C4-2B (cell line): ENCODE data around the gene ZNF613.

Experiments
- H3K27ac ChIP-seq: fragments of 450-650 bp; 2 replicates; pipeline ENCODE4 v1.5.1; 2017
- ZFX ChIP-seq: fragments of 450-650 bp; IDR thresholded peaks from 2 replicates; pipeline ENCODE4 v1.6.1; 2017
- TF ChIP-seq, protein P1 (sequence below): fragments of 450-650 bp; conservative IDR thresholded peaks from 2 replicates; pipeline ENCODE4 v1.5.1; 2017; ENCODE audit warnings: mild to moderate bottlenecking

Gene ZNF613

DNA sequence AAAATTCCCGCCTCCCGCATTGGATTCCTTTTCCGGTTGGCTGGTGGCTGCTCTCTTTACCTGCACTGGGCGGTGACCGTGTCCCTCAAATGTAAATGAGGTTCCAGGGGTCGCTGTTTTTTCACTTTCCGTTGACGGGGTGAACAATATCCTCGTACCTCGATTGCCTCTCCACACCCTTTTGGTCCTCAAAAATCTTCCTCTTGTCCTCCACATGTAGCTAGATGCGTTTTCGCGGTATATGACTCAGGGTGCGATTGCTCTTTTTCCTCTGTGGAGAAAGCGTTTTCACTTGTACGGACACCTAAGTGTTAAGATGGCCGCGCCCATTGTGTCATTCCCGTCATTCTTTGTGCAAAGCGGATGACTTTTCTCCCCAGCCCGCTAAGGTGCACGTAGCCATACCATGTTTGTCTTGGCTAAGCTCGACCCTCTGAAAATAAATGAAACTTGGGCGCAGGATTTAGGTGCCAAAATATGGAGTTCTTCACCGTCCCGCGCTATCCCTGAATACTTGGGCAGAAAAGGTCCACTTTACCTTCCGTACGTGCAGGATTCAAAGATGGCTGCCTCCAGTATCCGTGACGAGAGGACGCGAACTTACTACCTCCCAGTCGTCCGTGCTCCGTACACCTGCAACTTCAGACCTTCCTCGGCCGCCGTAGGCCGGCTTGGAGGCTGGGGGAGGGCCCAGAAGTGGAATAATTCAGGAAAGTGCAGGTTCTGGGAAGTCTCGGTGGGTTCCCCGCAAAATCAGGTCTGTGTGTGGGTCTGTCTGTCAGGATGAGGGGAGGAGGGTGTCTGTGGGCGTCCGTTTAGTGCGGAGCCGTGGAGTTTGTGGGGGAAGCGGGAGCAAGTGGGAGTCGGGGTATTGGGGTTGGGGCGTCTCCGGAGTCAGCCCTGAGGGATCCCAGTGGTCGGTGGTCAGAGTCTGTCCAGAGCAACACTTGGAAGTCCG, at the start of gene ZNF613:
Gene ZNF613, plus strand, starts transcription at position 689 of the 958 bp plus-strand sequence. CDS start 8,749 bp downstream, outside the sequence.
- TF ChIP-seq, protein P1, sequence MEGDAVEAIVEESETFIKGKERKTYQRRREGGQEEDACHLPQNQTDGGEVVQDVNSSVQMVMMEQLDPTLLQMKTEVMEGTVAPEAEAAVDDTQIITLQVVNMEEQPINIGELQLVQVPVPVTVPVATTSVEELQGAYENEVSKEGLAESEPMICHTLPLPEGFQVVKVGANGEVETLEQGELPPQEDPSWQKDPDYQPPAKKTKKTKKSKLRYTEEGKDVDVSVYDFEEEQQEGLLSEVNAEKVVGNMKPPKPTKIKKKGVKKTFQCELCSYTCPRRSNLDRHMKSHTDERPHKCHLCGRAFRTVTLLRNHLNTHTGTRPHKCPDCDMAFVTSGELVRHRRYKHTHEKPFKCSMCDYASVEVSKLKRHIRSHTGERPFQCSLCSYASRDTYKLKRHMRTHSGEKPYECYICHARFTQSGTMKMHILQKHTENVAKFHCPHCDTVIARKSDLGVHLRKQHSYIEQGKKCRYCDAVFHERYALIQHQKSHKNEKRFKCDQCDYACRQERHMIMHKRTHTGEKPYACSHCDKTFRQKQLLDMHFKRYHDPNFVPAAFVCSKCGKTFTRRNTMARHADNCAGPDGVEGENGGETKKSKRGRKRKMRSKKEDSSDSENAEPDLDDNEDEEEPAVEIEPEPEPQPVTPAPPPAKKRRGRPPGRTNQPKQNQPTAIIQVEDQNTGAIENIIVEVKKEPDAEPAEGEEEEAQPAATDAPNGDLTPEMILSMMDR = peak; percentile 41
- no peak for TF ChIP-seq ZFX

DNA sequence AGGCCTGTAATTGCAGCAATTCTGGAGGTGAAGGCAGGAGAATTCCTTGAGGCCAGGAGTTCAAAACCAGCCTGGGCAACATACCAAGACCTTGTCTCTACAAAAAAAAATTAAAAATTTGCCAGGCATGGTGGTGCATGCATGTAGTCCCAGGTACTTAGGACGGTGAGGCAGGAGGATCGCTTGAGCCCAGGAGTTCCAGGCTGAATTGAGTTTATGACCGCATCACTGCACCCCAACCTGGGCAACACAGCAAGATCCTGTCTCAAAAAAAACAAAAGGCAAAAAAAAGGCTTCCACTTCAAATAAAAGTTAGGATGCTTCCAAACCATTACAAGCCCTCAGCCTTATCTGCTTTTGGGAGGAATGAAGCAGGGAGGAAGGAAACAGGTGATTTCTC, 44.8 kb upstream of the ZNF613 start:
- no peak overlapping the region for H3K27ac ChIP-seq
- TF ChIP-seq, protein P1 = no peak
- no peak for TF ChIP-seq ZFX

More for the DNA sequence above, at the start of gene ZNF613:
- H3K27ac ChIP-seq = peak within 1 kb of the TSS; percentile 80

DNA sequence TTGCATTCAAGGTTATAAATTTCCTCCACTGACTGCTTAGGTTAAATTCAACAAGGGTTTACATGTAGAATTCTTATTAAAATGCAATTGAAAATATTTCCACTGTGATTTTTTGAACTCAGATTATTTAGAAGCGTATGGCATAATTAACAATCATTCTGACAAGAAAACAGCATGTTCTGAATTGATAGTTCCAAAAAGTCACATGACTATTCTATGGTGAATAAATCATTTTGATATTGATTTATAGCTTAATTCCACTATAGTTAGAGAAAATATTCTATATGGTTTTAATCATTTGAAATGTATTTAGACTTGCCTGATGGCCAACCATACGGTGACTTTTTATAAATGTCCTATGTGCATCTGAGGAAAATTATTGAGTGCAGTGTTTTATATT, 42.6 kb upstream of the ZNF613 start:
- no peak overlapping the region for H3K27ac ChIP-seq

DNA sequence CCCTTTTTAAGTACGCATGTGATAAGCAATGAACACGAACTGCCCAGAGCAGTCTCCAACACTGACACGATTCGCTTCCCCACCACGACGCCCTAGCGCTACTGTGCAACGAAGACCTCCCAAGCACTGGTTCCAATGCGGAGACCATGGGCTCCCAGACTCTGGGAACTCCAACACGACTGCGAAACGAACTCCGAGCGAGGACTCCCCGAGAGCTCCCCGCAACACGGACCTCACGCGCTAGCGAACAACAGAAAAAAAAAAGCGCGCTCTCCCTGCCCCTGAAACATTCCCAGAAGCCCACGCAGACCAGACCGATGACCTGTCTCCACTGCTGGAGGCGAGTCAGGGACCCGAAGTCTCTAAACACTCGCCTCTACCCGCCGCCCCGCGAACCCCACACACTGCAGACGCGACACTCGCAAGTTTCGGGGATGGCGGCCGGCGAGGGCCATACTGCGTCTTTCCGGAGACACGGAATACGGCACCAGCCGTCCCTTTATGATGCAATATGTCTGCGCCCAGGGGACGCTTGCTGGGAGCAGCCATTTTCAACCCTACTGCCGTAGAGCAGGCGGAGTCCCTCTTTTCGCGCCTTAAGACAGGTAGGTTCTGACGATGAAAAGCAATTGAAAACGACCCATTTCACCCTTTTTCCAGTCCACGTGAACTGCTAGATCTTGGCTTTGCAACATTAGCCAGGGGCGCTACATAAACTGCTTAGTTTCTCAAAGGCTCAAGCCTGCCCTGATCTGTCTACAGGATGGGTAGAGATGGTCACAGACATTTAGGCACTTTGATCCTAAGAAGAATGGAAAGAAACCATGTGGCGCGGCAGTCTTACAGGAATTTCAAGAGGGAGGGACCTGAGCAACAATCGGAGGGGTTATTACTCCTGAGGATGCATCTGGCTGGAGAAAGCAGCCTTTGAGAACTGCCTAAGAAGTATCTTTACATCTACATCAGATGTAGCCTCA, 39.5 kb upstream of the ZNF613 start, which contains the start of gene ZNF577:
Gene ZNF577, minus strand, starts transcription at position 430 of the 977 bp plus-strand sequence. CDS start 7,569 bp downstream, outside the sequence.
- TF ChIP-seq, protein P1 = no peak
- no peak for TF ChIP-seq ZFX
- no peak within 1 kb of the TSS for H3K27ac ChIP-seq

More for the DNA sequence above, 42.6 kb upstream of the ZNF613 start:
- TF ChIP-seq ZFX = no peak
- TF ChIP-seq, protein P1 = no peak

DNA sequence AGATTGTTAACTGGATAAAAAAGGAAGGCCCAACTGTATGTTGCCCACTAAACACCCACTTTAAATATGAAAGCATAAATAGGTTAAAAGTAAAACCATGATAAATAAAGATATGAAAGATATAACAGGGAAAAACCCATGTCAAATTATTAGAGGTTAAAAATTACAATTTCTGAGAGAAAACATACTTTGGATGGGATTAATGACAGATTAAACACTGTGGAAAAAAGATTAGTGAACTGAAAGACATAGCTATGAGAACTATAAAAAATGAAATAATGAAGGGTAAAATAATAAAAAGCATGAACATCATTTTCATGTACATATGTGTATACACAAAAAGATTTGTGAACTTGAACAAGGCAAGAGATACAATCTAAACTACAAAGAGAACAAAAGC, 37.3 kb upstream of the ZNF613 start:
- no peak for TF ChIP-seq ZFX
- TF ChIP-seq, protein P1 = no peak
- no peak overlapping the region for H3K27ac ChIP-seq

DNA sequence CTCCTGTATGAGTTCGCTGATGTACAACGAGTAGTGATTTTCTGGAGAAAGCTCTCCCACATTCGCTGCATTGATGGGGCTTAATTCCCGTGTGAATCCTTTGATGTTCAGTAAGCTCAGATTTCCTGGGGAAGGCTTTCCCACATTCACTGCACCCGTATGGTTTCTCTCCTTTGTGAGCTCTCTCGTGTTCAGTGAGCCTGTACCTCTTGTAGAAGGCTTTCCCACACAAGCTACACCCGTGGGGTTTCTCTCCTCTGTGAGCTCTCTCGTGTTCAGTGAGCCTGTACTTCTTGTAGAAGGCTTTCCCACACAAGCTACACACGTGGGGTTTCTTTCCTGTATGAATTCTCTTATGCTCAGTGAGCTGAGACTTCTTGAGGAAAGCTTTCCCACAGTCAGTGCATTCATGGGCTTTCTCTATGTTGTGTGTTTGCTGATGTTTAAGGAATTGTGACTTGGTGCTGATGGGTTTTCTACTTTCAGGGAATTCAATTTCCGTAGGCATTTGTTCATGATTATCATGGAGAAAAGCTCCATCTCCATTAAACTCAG, 36.0 kb upstream of the ZNF613 start:
- TF ChIP-seq ZFX = no peak
- TF ChIP-seq, protein P1 = no peak
- H3K27ac ChIP-seq = no peak overlapping the region
